ENCODE results near the gene XIST.

The XIST gene

DNA sequence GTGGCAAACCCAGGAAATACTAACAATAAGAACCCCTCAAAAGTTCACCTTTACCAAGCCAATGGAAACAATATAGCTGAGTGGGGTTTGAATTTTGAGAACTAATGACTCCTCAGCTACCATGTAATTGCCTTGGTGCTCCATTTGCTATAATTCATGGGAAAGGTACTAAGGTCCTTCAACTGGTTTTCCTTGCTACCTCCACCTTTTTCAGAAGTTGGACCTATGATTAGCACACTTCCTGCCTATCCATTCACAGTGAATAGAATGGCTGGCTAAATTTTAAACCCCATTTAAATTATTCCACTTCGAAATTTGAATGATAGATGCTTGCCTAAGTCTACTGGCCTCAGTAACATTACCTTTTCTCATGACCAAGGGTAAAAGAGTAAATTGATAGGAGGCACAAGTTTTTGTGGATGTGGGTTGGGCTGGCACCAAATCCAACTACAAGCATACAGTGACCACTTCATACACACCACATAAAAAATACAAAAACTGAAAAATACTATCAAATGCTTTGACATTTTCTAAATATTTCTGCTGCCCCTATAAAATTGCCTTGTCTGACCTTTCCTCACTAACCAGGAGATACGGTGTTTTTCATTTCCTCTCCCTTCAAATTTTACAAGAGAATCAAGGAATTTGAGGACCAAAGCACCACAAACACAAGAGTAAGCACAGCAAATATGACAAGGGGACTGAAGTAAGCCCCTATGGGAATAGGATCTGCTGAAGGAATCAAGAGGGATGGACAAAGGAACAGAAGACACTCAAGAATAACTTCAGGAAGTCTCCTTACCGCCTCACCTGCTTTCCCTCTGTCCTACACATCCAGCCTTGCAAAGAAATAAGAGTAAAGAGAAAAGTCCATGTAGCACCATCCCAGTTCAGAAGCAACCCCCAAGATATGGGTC, 34.1 kb downstream of the XIST start:
- TF ChIP-seq FOXM1 (IDR thresholded peaks at IDR 0.05; ENCODE audit: borderline replicate concordance, low read depth) (no peak), TEAD4 (IDR thresholded peaks at IDR 0.05) (no peak), NFIC (IDR thresholded peaks at IDR 0.05) (no peak), EP300 (IDR thresholded peaks at IDR 0.05; ENCODE audit: borderline replicate concordance) (no peak), TCF12 (IDR thresholded peaks at IDR 0.05; ENCODE audit: low read depth) (no peak), CEBPB (IDR thresholded peaks at IDR 0.05) (no peak), RAD21 (IDR thresholded peaks at IDR 0.05; ENCODE audit: low read depth) (no peak), YY1 (IDR thresholded peaks at IDR 0.05; ENCODE audit: low read depth) (no peak), EGR1 (IDR thresholded peaks at IDR 0.05) (no peak), CREB1 (IDR thresholded peaks at IDR 0.05; ENCODE audit: low read depth) (no peak), TAF1 (IDR thresholded peaks at IDR 0.05; ENCODE audit: low read depth) (no peak), ZBTB7A (IDR thresholded peaks at IDR 0.05; ENCODE audit: low read depth) (no peak)
- TF ChIP-seq, protein P1, sequence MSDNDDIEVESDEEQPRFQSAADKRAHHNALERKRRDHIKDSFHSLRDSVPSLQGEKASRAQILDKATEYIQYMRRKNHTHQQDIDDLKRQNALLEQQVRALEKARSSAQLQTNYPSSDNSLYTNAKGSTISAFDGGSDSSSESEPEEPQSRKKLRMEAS (IDR thresholded peaks at IDR 0.05), result no peak
- TF ChIP-seq, protein P2, sequence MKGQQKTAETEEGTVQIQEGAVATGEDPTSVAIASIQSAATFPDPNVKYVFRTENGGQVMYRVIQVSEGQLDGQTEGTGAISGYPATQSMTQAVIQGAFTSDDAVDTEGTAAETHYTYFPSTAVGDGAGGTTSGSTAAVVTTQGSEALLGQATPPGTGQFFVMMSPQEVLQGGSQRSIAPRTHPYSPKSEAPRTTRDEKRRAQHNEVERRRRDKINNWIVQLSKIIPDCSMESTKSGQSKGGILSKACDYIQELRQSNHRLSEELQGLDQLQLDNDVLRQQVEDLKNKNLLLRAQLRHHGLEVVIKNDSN (IDR thresholded peaks at IDR 0.05), result no peak
- TF ChIP-seq, protein P3, sequence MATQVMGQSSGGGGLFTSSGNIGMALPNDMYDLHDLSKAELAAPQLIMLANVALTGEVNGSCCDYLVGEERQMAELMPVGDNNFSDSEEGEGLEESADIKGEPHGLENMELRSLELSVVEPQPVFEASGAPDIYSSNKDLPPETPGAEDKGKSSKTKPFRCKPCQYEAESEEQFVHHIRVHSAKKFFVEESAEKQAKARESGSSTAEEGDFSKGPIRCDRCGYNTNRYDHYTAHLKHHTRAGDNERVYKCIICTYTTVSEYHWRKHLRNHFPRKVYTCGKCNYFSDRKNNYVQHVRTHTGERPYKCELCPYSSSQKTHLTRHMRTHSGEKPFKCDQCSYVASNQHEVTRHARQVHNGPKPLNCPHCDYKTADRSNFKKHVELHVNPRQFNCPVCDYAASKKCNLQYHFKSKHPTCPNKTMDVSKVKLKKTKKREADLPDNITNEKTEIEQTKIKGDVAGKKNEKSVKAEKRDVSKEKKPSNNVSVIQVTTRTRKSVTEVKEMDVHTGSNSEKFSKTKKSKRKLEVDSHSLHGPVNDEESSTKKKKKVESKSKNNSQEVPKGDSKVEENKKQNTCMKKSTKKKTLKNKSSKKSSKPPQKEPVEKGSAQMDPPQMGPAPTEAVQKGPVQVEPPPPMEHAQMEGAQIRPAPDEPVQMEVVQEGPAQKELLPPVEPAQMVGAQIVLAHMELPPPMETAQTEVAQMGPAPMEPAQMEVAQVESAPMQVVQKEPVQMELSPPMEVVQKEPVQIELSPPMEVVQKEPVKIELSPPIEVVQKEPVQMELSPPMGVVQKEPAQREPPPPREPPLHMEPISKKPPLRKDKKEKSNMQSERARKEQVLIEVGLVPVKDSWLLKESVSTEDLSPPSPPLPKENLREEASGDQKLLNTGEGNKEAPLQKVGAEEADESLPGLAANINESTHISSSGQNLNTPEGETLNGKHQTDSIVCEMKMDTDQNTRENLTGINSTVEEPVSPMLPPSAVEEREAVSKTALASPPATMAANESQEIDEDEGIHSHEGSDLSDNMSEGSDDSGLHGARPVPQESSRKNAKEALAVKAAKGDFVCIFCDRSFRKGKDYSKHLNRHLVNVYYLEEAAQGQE (IDR thresholded peaks at IDR 0.05; ENCODE audit: low read depth), result no peak

DNA sequence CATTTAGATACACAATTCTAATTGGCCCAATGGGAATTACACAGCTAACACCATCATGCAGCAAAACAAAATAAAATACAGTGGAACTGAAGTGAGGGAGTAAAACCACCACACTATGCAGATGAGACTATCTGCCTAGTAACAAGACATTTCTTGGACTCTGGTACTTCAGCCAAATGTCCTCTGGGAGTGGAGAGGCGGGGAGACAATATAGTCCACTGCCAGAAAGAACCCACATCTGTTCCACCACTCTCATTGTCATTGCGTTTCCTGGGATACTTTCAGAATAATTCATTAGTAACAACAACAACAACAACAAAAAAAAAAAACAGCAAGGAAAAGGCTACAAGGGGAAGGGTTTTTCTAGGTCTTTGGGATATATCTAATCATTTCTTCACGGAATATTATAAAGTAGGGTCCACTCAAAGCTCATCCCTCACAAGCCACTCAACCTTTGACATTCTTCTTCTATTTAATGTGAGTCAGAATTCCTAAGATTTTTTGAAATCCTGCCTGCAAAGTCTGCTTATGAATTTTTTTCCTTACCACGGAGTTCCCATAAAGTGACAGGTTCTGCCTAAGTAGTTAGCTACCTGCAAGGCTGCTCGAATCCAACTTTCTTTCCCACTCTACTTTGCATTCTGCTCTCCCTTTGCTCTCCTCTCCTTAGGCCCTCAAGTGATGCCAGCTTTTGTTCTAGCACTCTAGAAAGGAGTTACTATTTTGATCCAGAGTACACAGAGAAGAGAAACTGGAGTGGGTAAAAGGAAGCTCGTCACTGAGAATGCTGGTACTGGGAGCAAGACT, 34.9 kb downstream of the XIST start:
- no peak for TF ChIP-seq TAF1 (IDR thresholded peaks at IDR 0.05; ENCODE audit: low read depth)
- no peak for TF ChIP-seq NFIC (IDR thresholded peaks at IDR 0.05)
- no peak for TF ChIP-seq EP300 (IDR thresholded peaks at IDR 0.05; ENCODE audit: borderline replicate concordance)
- no peak for TF ChIP-seq EGR1 (IDR thresholded peaks at IDR 0.05)
- no peak for TF ChIP-seq ZBTB7A (IDR thresholded peaks at IDR 0.05; ENCODE audit: low read depth)
- no peak for TF ChIP-seq CEBPB (IDR thresholded peaks at IDR 0.05)
- no peak for TF ChIP-seq RAD21 (IDR thresholded peaks at IDR 0.05; ENCODE audit: low read depth)
- TF ChIP-seq, protein P1 (IDR thresholded peaks at IDR 0.05), result no peak
- TF ChIP-seq TCF12 (IDR thresholded peaks at IDR 0.05; ENCODE audit: low read depth), result no peak
- TF ChIP-seq, protein P3 (IDR thresholded peaks at IDR 0.05; ENCODE audit: low read depth), result no peak
- no peak for TF ChIP-seq FOXM1 (IDR thresholded peaks at IDR 0.05; ENCODE audit: borderline replicate concordance, low read depth)
- TF ChIP-seq YY1 (IDR thresholded peaks at IDR 0.05; ENCODE audit: low read depth), result no peak
- TF ChIP-seq CREB1 (IDR thresholded peaks at IDR 0.05; ENCODE audit: low read depth), result no peak
- TF ChIP-seq, protein P2 (IDR thresholded peaks at IDR 0.05), result no peak

DNA sequence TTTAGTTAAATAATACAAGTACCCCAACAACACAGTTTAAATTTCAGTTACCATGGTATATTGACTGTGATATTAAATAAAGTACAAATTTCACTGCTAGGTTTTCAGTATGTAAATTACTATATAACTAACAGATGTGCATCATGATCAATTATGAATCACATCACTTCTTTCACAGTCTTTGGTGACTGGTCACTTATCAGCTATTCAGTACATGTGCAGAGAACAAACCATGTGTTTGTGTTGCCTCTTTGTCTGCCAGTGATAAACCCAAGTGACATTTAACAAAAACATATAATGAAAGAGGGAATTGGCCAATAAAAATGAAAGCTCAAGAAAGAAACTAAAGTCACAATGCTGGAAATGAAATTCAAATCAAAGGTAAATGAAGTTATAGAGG, 40.3 kb downstream of the XIST start:
- TF ChIP-seq YY1 (IDR thresholded peaks at IDR 0.05; ENCODE audit: low read depth) (no peak), CREB1 (IDR thresholded peaks at IDR 0.05; ENCODE audit: low read depth) (no peak), TCF12 (IDR thresholded peaks at IDR 0.05; ENCODE audit: low read depth) (no peak), NFIC (IDR thresholded peaks at IDR 0.05) (no peak), ZBTB7A (IDR thresholded peaks at IDR 0.05; ENCODE audit: low read depth) (no peak), CEBPB (IDR thresholded peaks at IDR 0.05) (no peak), TAF1 (IDR thresholded peaks at IDR 0.05; ENCODE audit: low read depth) (no peak), FOXM1 (IDR thresholded peaks at IDR 0.05; ENCODE audit: borderline replicate concordance, low read depth) (no peak), TEAD4 (IDR thresholded peaks at IDR 0.05) (no peak), RAD21 (IDR thresholded peaks at IDR 0.05; ENCODE audit: low read depth) (no peak), EGR1 (IDR thresholded peaks at IDR 0.05) (no peak), EP300 (IDR thresholded peaks at IDR 0.05; ENCODE audit: borderline replicate concordance) (no peak)
- TF ChIP-seq, protein P3 (IDR thresholded peaks at IDR 0.05; ENCODE audit: low read depth), result no peak
- TF ChIP-seq, protein P1 (IDR thresholded peaks at IDR 0.05), result no peak
- TF ChIP-seq, protein P2 (IDR thresholded peaks at IDR 0.05), result no peak
